H1 (cell line): ENCODE measurements around the gene FAM240A. TPM values are rescaled to one million over a fixed set of nuclear protein-coding genes. Genes with fewer than 3 reads are reported as not detected.

ENCODE experiments used
- ASH2L ChIP-seq: fragments of 200-600, 300-600 bp; sonication (generic); IDR thresholded peaks from one replicate; pipeline ENCODE4 v1.7.1; 2017; ENCODE audit warnings: low read length
- CEBPB ChIP-seq: IDR thresholded peaks from 2 replicates; pipeline ENCODE4 v1.6.1; 2012; ENCODE audit warnings: low read depth, low read length
- CHD2 ChIP-seq: IDR thresholded peaks from 2 replicates; pipeline ENCODE4 v1.6.1; 2012; ENCODE audit warnings: low read length, improper control_type of control experiment
- FOSL1 ChIP-seq: IDR thresholded peaks from 2 replicates; pipeline ENCODE4 v1.6.1; 2011; ENCODE audit warnings: mild to moderate bottlenecking, low read depth, low read length, moderate library complexity; ENCODE audit not compliant: insufficient read depth
- HDAC6 ChIP-seq: IDR thresholded peaks from one replicate; pipeline ENCODE4 v1.7.1; 2012; ENCODE audit warnings: low read depth, mild to moderate bottlenecking, inconsistent platforms, low read length, moderate library complexity
- KDM4A ChIP-seq: IDR thresholded peaks from one replicate; pipeline ENCODE4 v1.7.1; 2012; ENCODE audit warnings: low read depth, mild to moderate bottlenecking, moderate library complexity, low read length, inconsistent platforms; ENCODE audit not compliant: severe bottlenecking
- POLR2A ChIP-seq, 2 experiments: IDR thresholded peaks; 1 replicate in 1 of 2; 2 replicates in 1 of 2; pipeline ENCODE4 v1.6.1; 2011; ENCODE audit warnings: low read depth in 2 of 2, low read length in 2 of 2, mild to moderate bottlenecking in 2 of 2; ENCODE audit errors: control extremely low read depth in 1 of 2
- POLR2AphosphoS5 ChIP-seq: IDR thresholded peaks from 2 replicates; pipeline ENCODE4 v1.6.1; 2011; ENCODE audit warnings: low read depth, low read length
- RFX5 ChIP-seq: IDR thresholded peaks from 2 replicates; pipeline ENCODE4 v1.6.1; 2011; ENCODE audit warnings: low read depth, low read length, improper control_type of control experiment, borderline replicate concordance
- TEAD4 ChIP-seq: IDR thresholded peaks from 2 replicates; pipeline ENCODE4 v1.6.1; 2012; ENCODE audit warnings: low read depth, low read length, inconsistent platforms, mixed read lengths
- polyA plus RNA-seq, 7 experiments: library from polyadenylated mRNA; depleted of rRNA in 3 of 7; stranded (reverse) in 5 of 7; unstranded in 2 of 7; fragments of >200 nt in 5 of 7; fragments of 200-250 nt in 2 of 7; gene quantifications; 1 replicate in 5 of 7; 2 replicates in 1 of 7; 4 replicates in 1 of 7; pipeline versions ENCODE4 v1.2.1 to v1.2.3, GENCODE V29; 2011 to 2013; ENCODE audit warnings: missing spikeins in 2 of 7, mixed read lengths in 2 of 7
- total RNA-seq: library from RNA; stranded (reverse); fragmentation: NEBNext Ultra II Directional; extraction: Animal tissue kit (Norgen Biotek cat#: 25700); gene quantifications from 2 replicates; pipeline ENCODE4 v1.2.1, GENCODE V29; 2021
- TF ChIP-seq, protein P1 (sequence below): IDR thresholded peaks from 2 replicates; pipeline ENCODE4 v1.6.1; 2011; ENCODE audit warnings: low read depth, mild to moderate bottlenecking, low read length; ENCODE audit not compliant: insufficient read depth
- TF ChIP-seq, protein P2 (sequence below): IDR thresholded peaks from 2 replicates; pipeline ENCODE4 v1.6.1; 2012; ENCODE audit warnings: low read length, inconsistent platforms

The FAM240A gene
- total and polyA plus RNA-seq, 2 of the 8 experiments (the other 6 are each of a cell fraction or from before 2014, with no cell fraction given): 0.08 TPM; not detected in 1

DNA sequence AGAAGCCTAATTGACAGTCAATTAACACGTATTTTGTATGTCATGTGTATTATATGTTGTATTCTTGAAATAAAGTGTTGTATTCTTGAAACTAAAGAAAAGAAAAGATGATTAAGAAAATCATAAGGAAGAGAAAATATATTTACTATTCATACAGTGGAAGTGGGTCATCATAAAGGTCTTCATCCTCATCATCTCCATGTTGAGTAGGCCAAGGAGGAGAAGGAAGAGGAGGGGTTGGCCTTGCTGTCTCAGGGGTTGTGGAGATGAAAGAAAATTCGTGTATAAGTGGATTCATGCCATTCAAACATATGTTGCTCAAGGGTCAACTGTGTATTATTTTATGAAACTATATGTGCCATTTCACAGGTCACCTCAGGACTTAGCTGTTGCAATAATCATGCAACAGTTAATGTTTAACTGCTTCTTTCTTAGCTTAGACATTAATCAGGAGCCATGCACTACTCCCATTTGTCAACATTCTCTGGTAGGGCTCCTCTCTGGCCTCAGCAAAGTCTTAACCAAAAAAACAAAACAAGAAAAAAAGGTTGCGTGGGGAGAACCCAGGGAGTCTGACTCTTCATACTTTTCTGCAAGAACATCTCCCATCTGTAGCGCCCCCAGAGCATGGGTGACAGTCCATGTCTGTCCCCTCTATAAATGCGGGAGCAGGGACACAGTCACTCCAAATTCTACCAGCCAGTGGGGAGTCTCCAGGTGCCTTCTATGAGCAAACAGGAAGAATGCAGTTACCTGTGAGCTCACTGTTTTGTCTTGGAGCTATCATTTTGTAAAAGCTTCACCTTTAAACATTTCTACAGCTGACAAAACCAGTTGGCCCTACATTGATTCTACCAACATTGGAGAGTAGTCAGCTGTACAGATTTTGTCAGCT lies 26.3 kb upstream of the FAM240A start (continued):
- TF ChIP-seq KDM4A: no peak
- TF ChIP-seq, protein P1, sequence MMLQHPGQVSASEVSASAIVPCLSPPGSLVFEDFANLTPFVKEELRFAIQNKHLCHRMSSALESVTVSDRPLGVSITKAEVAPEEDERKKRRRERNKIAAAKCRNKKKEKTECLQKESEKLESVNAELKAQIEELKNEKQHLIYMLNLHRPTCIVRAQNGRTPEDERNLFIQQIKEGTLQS: no peak
- peak in 1 of 2 experiments; percentile 46; a peak in 1 of 3 replicates for TF ChIP-seq POLR2A (IDR thresholded peaks at IDR 0.05; ENCODE audit: control extremely low read depth in 1 of 2, low read depth in 2 of 2, low read length in 2 of 2)
- no peak for TF ChIP-seq TEAD4
- no peak; the same call in 1 of the 2 replicates for TF ChIP-seq POLR2AphosphoS5
- TF ChIP-seq, protein P2, sequence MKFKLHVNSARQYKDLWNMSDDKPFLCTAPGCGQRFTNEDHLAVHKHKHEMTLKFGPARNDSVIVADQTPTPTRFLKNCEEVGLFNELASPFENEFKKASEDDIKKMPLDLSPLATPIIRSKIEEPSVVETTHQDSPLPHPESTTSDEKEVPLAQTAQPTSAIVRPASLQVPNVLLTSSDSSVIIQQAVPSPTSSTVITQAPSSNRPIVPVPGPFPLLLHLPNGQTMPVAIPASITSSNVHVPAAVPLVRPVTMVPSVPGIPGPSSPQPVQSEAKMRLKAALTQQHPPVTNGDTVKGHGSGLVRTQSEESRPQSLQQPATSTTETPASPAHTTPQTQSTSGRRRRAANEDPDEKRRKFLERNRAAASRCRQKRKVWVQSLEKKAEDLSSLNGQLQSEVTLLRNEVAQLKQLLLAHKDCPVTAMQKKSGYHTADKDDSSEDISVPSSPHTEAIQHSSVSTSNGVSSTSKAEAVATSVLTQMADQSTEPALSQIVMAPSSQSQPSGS: no peak; the same call in 1 of the 2 replicates
- TF ChIP-seq CHD2: 0 out of 2 replicates have a peak, but pooled peaks have one; percentile 19
- no peak for TF ChIP-seq FOSL1
- no peak for TF ChIP-seq RFX5
- TF ChIP-seq ASH2L: no peak
- no peak for TF ChIP-seq HDAC6
- TF ChIP-seq CEBPB: no peak
